ENCODE data around the gene FUZ. TPM values are rescaled to one million over a fixed set of nuclear protein-coding genes. Genes with fewer than 3 reads are reported as not detected.
A peak's percentile ranks its signal among the peaks of the same experiment; 100 is the strongest.

FUZ gene
- total and polyA plus RNA-seq, 2 of the 8 experiments (the other 6 are each of a cell fraction or from before 2014, with no cell fraction given) = 28.4 to 33.9 TPM

DNA sequence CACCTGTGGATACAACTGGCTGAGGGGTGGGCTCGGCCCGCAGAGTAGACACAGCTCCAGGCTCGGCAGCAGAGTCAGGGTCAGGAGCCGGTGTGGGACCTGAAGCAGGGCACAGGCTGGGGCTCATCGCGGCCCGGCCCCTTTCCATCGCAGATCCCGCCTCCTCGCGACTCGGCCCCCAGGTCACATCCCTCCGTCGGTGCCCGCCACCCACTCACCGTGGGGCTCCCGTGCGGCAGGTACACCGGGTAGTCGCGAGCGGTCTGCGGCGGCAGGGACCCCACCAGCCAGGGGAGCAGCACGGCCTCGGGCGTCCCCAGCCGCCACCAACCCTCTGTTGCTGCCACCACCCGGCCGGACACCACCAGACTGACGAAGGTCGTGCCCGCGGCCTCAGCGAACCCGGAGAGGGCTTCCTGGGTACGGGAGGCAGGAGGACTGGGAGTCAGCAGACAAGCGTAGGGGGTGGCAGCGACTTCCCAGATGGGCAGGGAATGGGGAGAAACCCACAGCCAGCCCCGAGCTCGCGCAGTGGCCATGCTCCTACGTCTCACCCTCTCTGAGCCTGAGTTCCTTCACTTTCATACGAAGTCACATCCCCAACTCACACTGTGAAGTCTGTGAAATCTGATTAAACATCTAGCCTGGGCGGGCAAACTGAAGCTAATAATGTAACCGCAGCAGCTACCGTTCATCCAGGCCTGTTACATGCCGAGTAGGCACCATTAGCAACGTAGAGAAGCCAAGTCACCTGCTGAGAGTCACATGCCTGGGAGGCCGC, 3.7 kb downstream of the FUZ start (continued):
- TF ChIP-seq TAF1 (IDR thresholded peaks at IDR 0.05; ENCODE audit: low read depth, low read length) (0 out of 2 replicates have a peak, but pooled peaks have one; percentile 27), POLR2A (IDR thresholded peaks at IDR 0.05; ENCODE audit: control extremely low read depth in 1 of 2, low read depth in 2 of 2, low read length in 2 of 2) (peak; percentile 3 to 8; a peak in 2 of 3 replicates), RBBP5 (IDR thresholded peaks at IDR 0.05; ENCODE audit: borderline replicate concordance, low read depth, low read length) (peak; percentile 11; the same call in 1 of the 2 replicates)
- TF ChIP-seq, protein P1, sequence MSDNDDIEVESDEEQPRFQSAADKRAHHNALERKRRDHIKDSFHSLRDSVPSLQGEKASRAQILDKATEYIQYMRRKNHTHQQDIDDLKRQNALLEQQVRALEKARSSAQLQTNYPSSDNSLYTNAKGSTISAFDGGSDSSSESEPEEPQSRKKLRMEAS (IDR thresholded peaks at IDR 0.05) = peak; percentile 75; the same call in 1 of the 2 replicates

Data from H1 (cell line).